Gastroesophageal sphincter (tissue), 3 donors: Measurements from ENCODE around the gene SEC24D.

Experiments used
- EP300 ChIP-seq: sonication (generic); formaldehyde crosslinking; IDR thresholded peaks from one replicate; pipeline ENCODE4 v1.6.1; 2017; ENCODE audit warnings: antibody characterized with exemption, mild to moderate bottlenecking
- POLR2A ChIP-seq, 2 donors: fragments of 450-650 bp; IDR thresholded peaks; one replicate each; pipeline ENCODE4 v1.6.1; 2017; ENCODE audit warnings: antibody characterized with exemption in 2 of 2, mild to moderate bottlenecking in 2 of 2, moderate library complexity in 1 of 2
- POLR2AphosphoS5 ChIP-seq: sonication (generic); formaldehyde crosslinking; IDR thresholded peaks from one replicate; pipeline ENCODE4 v1.6.1; 2017; ENCODE audit warnings: antibody characterized with exemption
- TF ChIP-seq, protein P1 (sequence below), 4 experiments: fragments of 200-600 bp in 2 of 4; fragments of 450-650 bp in 2 of 4; sonication (generic) in 1 of 4; IDR thresholded peaks; one replicate each; pipeline ENCODE4 v1.5.1; 2017 to 2019; ENCODE audit warnings: antibody characterized with exemption in 4 of 4, mild to moderate bottlenecking in 2 of 4, moderate library complexity in 2 of 4

DNA sequence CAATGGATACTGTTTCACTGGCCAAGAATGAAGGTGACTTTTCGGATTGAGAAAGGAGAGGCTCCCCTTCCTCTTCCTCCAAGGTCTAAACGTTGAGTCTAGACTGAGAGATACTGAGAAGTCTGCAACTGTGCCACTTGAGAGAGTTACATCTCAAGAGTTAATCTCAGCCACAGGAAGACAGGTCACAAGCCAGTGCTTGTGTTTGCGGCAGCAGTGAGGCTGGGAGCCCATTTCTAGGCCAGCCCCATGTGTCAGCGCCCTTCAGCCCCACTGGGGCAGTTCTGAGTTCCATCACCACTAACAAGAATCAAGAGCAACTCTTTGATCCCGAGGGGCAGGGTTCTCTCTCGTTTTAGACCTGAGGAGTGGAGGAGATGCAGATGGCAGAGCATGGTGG, 7.3 kb upstream of the SEC24D start:
- TF ChIP-seq POLR2A (IDR thresholded peaks at IDR 0.05), result no peak
- TF ChIP-seq, protein P1, sequence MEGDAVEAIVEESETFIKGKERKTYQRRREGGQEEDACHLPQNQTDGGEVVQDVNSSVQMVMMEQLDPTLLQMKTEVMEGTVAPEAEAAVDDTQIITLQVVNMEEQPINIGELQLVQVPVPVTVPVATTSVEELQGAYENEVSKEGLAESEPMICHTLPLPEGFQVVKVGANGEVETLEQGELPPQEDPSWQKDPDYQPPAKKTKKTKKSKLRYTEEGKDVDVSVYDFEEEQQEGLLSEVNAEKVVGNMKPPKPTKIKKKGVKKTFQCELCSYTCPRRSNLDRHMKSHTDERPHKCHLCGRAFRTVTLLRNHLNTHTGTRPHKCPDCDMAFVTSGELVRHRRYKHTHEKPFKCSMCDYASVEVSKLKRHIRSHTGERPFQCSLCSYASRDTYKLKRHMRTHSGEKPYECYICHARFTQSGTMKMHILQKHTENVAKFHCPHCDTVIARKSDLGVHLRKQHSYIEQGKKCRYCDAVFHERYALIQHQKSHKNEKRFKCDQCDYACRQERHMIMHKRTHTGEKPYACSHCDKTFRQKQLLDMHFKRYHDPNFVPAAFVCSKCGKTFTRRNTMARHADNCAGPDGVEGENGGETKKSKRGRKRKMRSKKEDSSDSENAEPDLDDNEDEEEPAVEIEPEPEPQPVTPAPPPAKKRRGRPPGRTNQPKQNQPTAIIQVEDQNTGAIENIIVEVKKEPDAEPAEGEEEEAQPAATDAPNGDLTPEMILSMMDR (IDR thresholded peaks at IDR 0.05), result no peak
- no peak for TF ChIP-seq POLR2AphosphoS5
- no peak for TF ChIP-seq EP300
